Inflammatory macrophage (primary cell): ENCODE data around the gene TMEM52.
"Not testable (repeated sequence)": the region's sequence is repeated elsewhere in the genome, so short reads cannot be mapped to it uniquely, and the experiment has no call there.

ENCODE experiments used
- DNase-seq, 2 donors: peaks; one replicate each; pipeline ENCODE4 v3.0.0-alpha.2; 2020 to 2022

TMEM52 gene

DNA sequence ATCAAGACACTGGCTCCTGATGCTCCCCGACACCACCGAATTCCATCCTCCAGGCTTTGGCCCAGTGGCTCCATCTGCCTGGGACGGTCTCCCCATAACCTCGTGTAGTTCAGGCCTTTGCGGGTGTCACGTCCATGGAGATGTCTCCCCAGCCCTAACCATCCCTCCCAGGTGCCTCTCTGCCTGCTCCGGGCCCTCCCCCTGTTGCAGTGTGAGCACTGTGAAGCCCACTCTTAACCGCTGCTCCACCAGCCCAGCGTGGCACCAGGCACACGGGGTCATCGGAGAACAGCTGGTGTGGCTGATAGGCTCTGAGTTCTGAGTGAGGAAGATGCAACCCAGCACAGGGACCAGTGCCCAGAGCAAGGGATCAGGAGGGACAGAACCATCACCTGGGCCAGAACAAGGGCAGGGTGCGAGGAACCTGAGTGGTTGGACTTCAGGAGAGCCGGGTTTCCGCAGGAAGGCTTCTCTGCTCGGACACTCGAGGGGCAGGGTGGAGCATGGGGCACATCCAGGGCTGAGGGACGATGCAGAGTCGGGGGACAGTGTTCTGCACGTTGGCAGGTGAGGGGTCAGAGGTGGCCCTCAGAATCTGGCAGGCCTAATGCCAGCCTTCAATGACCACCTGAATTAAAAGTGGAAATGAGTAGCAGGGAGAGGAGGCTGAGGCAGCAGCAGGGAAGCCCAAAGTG is 25.6 kb downstream of the TMEM52 start:
- DNase-seq, result no peak

- no peak for DNase-seq
Observed at GRCh38 chr1:1892763-1893120, 26.3 kb downstream of the TMEM52 start.

- no peak for DNase-seq
Observed at GRCh38 chr1:1892079-1892762, 26.9 kb downstream of the TMEM52 start.

- DNase-seq, result peak; percentile 41 to 78
Observed at GRCh38 chr1:1891349-1892078, 27.6 kb downstream of the TMEM52 start.

DNA sequence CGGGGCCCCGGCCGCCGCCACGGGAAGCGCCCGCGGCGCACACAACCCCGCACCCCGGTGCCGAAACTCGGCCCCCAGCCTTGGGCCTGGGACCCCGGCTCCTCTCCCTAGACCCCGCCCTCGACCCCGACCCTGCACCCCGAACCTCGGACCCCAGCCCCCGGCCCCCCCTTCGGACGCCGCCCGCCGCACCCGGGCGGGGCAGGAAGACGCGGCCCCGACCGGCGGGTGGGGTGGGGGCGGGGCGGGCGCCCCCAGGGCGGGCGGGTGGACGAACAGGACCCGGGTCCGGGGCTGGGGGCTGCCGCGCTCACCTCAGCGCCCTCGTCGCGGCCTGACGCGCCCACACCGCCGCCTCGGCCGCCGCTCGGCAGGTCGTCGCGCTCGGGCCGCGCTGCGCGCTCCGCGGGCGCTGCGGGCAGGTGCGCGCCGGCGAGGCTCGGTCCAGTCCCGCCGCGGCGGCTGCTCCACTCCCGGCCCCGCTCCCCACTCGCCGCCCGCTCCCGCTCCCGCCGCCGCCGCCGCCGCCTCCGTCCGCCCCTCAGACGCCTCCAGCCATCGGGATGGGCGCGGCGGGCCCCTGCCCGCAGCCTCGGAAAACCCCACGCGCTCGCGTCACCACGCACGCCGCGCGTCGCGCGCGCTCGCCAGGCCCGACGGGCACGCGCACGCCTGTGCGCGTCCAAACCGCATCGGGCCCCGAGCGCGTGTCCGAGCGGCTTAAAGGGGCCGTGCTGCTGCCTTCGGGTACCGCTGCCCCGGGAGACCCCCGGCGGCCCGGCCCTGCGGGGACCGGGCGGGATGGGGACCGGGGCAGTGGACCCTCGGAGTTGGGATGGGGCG is 28.4 kb downstream of the TMEM52 start, which contains the start of gene GNB1:
GNB1 (minus strand) TSS at position 582 of the 843 bp plus-strand sequence. CDS start 65,634 bp downstream, outside the sequence.
- peak; percentile 90 to 93 for DNase-seq

DNA sequence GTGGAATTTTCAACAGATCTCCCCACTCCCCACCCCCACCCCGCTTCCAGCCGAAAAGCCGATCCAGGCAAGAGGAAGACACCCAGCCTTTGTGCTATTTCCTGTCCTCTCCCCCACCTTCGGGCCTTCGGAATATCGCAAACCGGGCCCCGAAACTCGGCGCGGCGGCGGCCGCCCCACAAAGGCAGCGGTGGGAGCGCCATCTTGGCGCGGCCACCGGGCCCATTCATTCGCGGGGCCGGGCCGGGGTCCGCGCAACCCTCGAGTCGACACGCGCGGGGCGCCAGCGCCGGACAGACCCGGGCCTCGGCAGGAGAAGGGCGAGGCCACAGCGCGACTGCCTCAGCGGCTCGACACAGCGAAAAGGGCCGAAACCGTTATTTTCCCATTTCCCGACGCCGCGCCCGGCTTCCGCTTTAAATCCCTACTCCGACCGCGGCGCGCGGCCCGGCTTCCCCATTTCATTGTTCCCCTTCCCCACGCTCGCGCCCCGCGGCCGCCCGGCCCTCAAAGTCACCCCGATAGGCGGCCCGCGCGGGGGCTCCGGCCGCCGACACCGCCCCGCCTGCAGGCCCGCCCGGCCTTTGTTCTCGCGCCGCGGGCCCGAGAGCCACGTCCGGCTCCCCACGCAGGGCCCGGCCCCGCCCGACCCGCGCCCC is 29.1 kb downstream of the TMEM52 start:
- DNase-seq, result peak; percentile 88 to 93

- DNase-seq, result peak; percentile 14 to 16
Observed at GRCh38 chr1:1889090-1889750, 29.9 kb downstream of the TMEM52 start.

- not testable (repeated sequence) for DNase-seq
Observed at GRCh38 chr1:1883890-1884289, 35.2 kb downstream of the TMEM52 start.

DNA sequence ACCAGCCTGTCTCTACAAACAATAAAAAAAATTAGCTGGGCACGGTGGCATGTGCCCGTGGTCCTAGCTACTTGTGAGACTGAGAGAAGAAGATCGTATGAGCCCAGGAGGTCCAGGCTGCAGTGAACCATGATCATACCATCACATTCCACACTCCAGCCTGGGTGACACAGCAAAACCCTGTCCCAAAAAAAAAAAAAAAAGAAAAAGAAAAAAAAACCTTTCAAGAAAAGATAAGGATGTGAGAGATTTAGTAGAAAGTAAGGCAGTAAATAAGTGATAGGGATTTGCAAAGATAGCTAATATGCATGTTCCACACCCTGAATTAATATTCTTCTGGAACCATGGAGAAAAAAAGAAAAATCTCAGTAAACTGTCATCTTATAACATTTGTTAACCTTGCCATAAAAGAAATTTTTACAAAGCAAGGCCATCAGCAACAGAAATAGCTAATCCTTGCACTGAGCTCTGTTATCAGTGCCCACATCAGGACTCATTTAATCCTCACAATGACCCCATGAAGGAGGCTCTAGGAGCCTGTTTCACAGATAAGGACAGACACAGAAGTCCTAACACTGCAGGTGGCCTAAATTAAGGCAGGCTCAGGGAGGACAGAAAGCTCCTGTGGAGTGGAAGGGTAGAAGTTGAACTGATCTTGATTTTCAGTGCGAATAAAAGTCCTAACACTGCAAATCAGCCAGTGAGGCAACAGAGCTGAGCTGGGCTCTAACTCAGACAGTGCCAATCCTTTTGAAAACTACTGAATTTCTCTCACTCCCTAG is 35.8 kb downstream of the TMEM52 start:
- no peak for DNase-seq

- DNase-seq, result no peak
Observed at GRCh38 chr1:1881727-1882126, 37.4 kb downstream of the TMEM52 start.

- no peak for DNase-seq
Observed at GRCh38 chr1:1880617-1881312, 38.3 kb downstream of the TMEM52 start.

DNA sequence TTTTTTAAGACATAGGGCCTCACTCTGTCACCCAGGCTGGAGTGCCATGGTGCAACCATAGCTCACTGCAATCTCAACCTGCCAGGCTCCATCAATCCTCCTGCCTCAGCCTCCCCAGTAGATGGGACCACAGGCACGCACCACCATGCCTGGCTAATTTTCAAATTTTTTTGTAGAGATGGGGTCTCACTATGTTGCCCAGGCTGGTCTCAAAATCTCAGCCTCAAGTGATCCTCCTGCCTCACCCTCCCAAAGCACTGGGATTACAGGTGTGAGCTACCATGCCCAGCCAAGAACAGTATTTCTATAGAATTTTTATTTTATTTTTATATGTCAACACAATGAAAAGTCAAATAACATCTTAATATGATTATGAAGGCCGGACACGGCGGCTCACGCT is 39.1 kb downstream of the TMEM52 start:
- DNase-seq, result no peak

- DNase-seq, result no peak
Observed at GRCh38 chr1:1877865-1878436, 41.1 kb downstream of the TMEM52 start.

- no peak for DNase-seq
Observed at GRCh38 chr1:1876335-1876930, 42.6 kb downstream of the TMEM52 start.

GRCh38 chr1:1875932-1876331 is 43.1 kb downstream of the TMEM52 start:
- no peak for DNase-seq

GRCh38 chr1:1874901-1875300 is 44.2 kb downstream of the TMEM52 start:
- no peak for DNase-seq

DNA sequence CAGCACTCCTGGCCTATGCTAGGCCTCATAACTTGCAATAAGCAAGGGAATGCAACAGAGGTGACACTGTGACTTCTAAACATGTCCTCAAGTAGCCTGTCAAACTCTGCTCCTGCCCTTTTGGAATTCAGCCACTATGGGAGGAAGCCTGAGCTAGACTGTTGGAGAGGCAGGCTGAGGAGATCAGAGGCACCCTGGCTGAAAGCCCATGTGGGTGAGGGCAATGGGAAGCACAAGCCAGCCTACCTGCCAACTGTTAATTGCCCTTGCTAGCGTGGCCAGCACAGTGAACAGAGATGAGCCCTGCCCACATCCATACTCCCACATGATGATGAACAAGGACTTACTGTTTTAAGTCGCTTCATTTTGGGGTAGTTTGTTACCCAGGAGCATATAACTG is 45.9 kb downstream of the TMEM52 start:
- no peak for DNase-seq

- no peak for DNase-seq
Observed at GRCh38 chr1:1872329-1872994, 46.6 kb downstream of the TMEM52 start.

DNA sequence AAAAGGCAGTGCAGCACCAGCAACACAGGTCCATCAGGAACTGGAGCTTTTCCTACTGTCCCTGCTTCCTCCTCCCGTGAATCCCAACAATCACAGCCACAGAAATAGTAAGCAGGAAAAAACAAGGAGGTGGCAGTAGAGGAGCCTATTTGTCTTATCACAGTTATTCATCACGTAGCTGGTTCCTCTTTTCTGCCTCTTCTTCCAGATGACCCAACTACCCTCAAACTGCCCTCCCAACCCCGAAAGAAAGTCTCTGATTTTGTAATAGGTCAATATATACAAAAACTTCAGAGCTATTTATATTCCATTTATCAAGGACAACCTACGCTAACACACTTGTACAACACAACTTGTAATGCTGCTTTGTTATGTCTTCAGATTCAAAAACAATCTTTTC is 49.6 kb downstream of the TMEM52 start:
- peak; percentile 65 to 81 for DNase-seq
